Measurements from ENCODE around the gene GPSM1. TPM values are rescaled to one million over a fixed set of nuclear protein-coding genes. Genes with fewer than 3 reads are reported as not detected.

GPSM1 gene
- total and polyA plus RNA-seq, 9 of the 15 experiments (the other 6 are each of a cell fraction or from before 2014, with no cell fraction given): 0.04 to 14.2 (median 3.1) TPM

- TF ChIP-seq MNT (conservative IDR thresholded peaks at IDR 0.05): 0 out of 4 replicates have a peak, but pooled peaks of 1 of the 2 experiments have one; percentile 9
- TF ChIP-seq RAD51 (IDR thresholded peaks at IDR 0.05; ENCODE audit: borderline replicate concordance, low read depth): no peak
- TF ChIP-seq YBX1 (IDR thresholded peaks at IDR 0.05): no peak
- TF ChIP-seq TAL1 (IDR thresholded peaks at IDR 0.05): no peak
- TF ChIP-seq HDAC6 (IDR thresholded peaks at IDR 0.05; ENCODE audit: low read depth, low read length): no peak
- no peak for TF ChIP-seq ZBTB1 (CRISPR knock-in tag; IDR thresholded peaks at IDR 0.05; ENCODE audit: borderline replicate concordance, low read depth)
- peak; percentile 57; the same call in 1 of the 2 replicates for TF ChIP-seq ZNF121 (CRISPR knock-in tag; conservative IDR thresholded peaks at IDR 0.05)
- peak; percentile 60; the same call in 1 of the 2 replicates for TF ChIP-seq TFAP4 (CRISPR knock-in tag; IDR thresholded peaks at IDR 0.05; ENCODE audit: borderline replicate concordance)
- TF ChIP-seq E2F6 (IDR thresholded peaks at IDR 0.05; ENCODE audit: borderline replicate concordance in 1 of 2, extremely low read depth in 1 of 2, insufficient read depth in 1 of 2, insufficient read length in 1 of 2, low read depth in 1 of 2, low read length in 1 of 2, poor library complexity in 1 of 2, severe bottlenecking in 1 of 2): peak in 1 of 2 experiments; percentile 53
- 0 out of 2 replicates have a peak, but pooled peaks have one; percentile 72 for TF ChIP-seq ZNF282 (CRISPR knock-in tag; IDR thresholded peaks at IDR 0.05)
- TF ChIP-seq USF1 (CRISPR knock-in tag; IDR thresholded peaks at IDR 0.05): peak; percentile 10; the same call in 1 of the 2 replicates
- TF ChIP-seq ZBTB12 (CRISPR knock-in tag; IDR thresholded peaks at IDR 0.05): no peak
Measured at GRCh38 chr9:136306211-136307208, 20.8 kb upstream of the GPSM1 start (continued).

All from K562 (cell line).